HG03066 (cell line): ENCODE data around the gene ARID3A.
A peak's percentile ranks its signal among the peaks of the same experiment; 100 is the strongest.
"Not testable (repeated sequence)": the region's sequence is repeated elsewhere in the genome, so short reads cannot be mapped to it uniquely, and the experiment has no call there.

Experiments
- ATAC-seq: cut with Tn5 transposase; IDR thresholded peaks from one replicate; pipeline ENCODE4 v1.9.1; 2021; ENCODE audit warnings: low read depth; ENCODE audit not compliant: unreplicated experiment

The ARID3A gene

GRCh38 chr19:1012334-1012733 is 86.5 kb downstream of the ARID3A start:
- no peak for ATAC-seq

- ATAC-seq: no peak
These were observed 87.4 kb downstream of the ARID3A start for GRCh38 chr19:1013218-1013617.

DNA sequence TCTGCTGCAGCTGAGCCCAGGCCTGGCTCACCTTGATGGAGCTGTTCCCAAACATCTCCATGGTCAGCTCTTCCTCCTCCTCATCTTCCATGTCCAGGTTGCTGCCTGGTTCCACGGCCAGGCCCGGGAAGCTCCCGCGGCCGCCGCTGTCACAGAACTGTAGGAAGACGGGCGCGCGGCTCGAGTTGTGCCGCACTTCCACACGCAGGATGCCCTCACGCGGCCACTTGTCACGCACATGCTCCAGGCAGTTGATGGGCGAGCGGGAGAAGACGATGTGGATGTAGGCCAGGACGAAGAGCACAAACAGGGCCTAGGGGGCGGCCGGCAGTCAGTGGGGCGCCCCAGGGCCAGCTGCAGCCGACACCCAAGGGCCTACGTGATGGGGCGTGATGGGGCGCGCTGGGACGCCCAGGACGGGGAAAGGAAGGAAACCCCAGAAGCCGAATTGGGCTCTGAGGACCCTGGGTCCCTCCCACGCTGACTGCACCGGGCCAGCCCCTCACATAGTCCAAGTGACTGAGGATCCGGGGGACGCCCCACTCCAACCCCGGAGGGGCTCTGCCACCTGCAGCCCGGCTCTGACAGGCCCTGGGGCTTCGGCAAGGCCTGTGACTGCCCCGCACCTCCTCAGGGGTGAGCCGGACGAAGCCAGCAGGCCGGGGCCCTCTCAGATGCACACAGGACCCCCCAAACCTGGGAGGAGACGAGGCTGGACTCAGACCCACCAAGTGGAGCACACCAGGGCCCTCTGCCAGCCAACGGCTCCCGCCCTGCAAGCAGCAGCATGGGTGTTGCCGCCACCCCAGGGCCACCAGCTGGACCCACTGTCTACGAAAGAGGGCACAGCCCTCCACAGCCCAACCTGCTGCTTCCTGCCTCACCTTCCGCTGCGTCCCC is 88.6 kb downstream of the ARID3A start:
- no peak for ATAC-seq

GRCh38 chr19:1015061-1015781 is 89.4 kb downstream of the ARID3A start:
- no peak for ATAC-seq

DNA sequence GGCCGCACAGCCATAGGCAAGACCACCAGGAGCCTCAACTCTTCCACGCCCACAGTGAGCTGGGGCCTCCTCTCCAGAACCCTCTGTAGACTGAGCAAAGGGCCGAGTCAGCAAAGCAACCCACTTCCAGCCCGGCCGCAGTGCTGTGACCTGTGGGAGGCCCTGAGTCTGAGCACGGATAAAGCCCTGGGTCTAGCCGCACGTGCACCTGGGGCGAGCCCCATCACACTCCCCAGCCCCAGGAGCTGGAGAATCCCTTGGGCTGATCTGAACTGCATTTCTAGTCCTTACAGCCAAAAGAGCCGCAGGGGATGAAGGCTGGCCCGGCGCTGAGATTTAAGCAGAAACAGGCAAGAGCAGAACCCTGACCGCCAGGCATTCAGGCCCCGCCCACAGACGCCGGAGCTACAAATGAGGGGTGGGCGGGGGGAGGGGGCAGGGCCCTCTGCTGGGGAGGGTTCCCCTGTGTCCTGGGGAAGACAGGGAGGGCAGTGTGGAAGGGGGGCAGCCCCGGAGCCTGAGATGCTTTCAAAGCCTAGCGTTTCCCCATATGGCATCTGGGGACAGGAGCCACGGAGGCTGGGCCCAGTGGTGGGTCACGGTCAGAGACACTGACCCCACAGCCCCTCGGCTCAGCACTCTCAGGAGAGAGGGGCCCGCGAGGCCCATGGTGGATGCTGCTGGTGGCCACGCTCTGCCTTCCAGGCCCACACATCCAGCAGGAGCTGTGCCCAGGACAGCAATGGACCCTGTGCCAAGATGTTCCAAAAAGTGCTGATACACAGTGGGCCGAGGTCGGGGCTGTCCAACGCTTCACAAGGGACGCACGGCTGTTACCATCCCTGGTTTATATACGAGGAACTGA is 90.2 kb downstream of the ARID3A start:
- ATAC-seq: no peak

- ATAC-seq: no peak
These were observed 90.8 kb downstream of the ARID3A start for GRCh38 chr19:1016647-1017114.

DNA sequence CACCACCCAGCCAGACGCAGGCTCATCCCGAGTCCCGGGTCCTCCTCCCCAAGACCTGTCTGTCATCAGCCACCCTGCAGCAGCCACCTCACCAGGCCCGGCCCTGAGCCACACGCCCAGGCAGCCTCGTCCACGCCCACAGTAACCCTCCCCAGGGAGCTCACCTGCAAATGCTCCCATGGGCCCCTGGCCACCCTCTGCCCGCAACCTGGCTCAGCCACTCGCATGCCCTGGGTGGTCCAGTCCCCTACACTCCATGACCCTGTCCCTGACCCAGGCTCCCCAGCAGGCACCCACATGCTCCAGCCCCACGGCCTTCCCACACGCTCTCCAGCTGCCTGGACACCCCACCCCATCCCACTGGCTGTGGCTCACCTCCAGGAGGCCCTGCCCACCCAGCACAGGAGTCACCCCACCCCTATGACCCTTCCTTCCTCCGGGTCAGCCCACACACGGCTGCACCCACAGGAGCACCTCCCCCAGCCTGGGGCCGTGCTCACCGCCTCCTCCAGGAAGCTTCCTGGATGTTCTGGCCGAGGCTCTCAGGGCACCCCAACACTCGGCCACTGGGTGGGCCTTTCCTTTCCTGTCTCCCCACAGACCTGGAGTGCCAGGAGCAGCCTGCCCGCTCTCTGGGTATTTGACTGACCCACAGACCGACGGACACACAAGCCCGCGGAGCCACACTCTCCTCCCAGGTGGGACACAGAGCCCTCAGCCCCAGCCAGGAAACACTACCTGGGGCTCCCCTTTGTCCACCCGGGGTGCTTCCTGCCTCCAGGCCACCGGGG is 91.5 kb downstream of the ARID3A start:
- ATAC-seq: no peak

- ATAC-seq: no peak
These were observed 92.1 kb downstream of the ARID3A start for GRCh38 chr19:1017906-1018305.

GRCh38 chr19:1018393-1018792 is 92.6 kb downstream of the ARID3A start:
- ATAC-seq: no peak

DNA sequence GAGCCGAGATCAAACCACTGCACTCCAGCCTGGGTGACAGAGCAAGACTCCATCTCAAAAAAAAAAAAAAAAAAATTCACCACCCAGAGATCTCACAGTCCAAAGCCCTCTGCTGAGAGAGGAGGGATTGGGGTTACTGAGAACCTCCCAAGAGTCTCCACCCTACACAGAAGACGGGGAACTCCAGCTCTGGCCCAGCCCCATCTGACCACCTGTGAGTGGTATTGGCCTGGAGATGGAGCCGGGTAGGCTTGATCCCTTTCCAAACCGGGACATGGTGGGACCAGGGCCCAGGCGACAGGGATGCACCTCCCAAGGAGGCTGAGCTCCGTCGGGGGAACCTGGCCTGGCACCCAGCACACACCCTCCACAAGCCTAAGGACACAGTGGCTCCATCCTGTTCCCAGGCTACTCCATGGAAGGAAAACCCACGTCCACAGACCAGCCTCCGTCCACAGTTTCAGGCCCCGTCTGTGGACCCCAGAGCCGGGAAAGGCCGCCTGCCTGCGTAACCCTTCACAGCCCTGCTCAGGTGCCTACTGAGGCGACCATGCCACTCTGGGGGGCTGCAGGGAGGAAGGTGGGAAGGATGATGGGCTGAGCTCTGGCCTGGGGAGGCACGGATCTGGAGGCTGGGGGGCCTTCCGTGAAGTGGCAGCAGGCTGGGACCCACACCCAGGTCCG is 93.2 kb downstream of the ARID3A start:
- no peak for ATAC-seq

DNA sequence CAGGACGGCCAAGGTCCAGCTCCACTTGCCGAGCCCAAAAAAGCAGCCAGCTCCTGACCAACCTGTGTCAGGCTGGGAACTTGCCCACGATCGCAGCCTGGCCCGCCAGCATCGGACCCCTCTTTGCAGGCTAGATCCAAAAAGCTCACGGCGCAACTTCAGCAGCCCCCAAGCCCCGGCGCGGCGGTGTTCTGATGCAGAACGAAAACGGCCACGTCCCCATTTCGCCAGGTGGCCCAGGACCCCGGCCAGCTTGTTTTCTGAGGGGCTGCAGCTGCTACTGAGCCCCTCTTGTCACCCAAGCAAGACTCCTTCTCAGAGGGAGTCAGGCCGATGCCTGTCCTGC is 93.8 kb downstream of the ARID3A start:
- ATAC-seq: no peak

- no peak for ATAC-seq
These were observed 94.4 kb downstream of the ARID3A start for GRCh38 chr19:1019980-1020867.

- ATAC-seq: peak; percentile 60
These were observed 95.1 kb downstream of the ARID3A start, which contains the start of gene TMEM259 for GRCh38 chr19:1020868-1021425. TSS of gene TMEM259 (minus strand) at chr19:1021123. CDS start at chr19:1020996, 127 bp downstream.

- not testable (repeated sequence) for ATAC-seq
These were observed 98.0 kb downstream of the ARID3A start for GRCh38 chr19:1023883-1024188.

DNA sequence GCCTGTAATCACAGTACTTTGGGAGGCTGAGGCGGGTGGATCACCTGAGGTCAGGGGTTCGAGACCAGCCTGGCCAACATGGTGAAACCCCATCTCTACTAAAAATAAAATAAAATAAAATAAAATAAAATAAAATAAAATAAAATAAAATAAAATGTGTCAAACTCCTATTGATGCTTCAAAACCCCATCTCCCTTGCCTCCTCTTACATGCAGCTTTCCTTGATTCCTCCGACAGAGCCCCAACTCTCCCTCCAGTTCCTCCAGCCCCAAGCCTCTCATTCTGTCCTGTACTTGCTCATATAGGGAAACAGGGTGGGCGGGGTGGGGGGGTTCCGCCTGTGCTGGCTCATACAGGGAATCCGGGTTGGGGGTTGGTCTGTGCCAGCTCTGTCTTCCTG is 99.2 kb downstream of the ARID3A start:
- not testable (repeated sequence) for ATAC-seq
